DOHH2 (cell line): ENCODE results near the gene VAV2.

Experiments
- H3F3A ChIP-seq: fragments of 200-600 bp; sonication (generic), shearing (Covaris generic); 2 replicates; pipeline ENCODE4 v1.6.0; 2016; ENCODE audit warnings: antibody characterized with exemption, mild to moderate bottlenecking; ENCODE audit not compliant: control insufficient read depth, insufficient read depth
- H3K27ac ChIP-seq: fragments of 200-600 bp; sonication (generic); 2 replicates; pipeline ENCODE4 v1.5.1; 2014; ENCODE audit warnings: low read depth, mild to moderate bottlenecking, low read length, moderate library complexity
- H3K27me3 ChIP-seq: fragments of 200-600 bp; sonication (generic); 2 replicates; pipeline ENCODE4 v1.6.1; 2014; ENCODE audit warnings: mild to moderate bottlenecking, low read length, mixed read lengths; ENCODE audit not compliant: control insufficient read depth
- H3K36me3 ChIP-seq: fragments of 200-600 bp; sonication (generic); 2 replicates; pipeline ENCODE4 v1.6.1; 2014; ENCODE audit warnings: mild to moderate bottlenecking, low read length, moderate library complexity, mixed read lengths; ENCODE audit not compliant: control insufficient read depth
- H3K4me1 ChIP-seq: fragments of 200-600 bp; sonication (generic); 2 replicates; pipeline ENCODE4 v1.6.1; 2014; ENCODE audit warnings: mild to moderate bottlenecking, low read length, mixed read lengths; ENCODE audit not compliant: control insufficient read depth
- H3K4me2 ChIP-seq: fragments of 200-600 bp; sonication (generic); 2 replicates; pipeline ENCODE4 v1.6.0; 2014; ENCODE audit warnings: mild to moderate bottlenecking, low read length, moderate library complexity
- H3K4me3 ChIP-seq: fragments of 200-600 bp; sonication (generic); 2 replicates; pipeline ENCODE4 v1.5.1; 2014; ENCODE audit warnings: mild to moderate bottlenecking, low read length, mixed read lengths
- H3K79me2 ChIP-seq: fragments of 200-600 bp; sonication (generic); 2 replicates; pipeline ENCODE4 v1.6.1; 2014; ENCODE audit warnings: mild to moderate bottlenecking, low read length, mixed read lengths; ENCODE audit not compliant: control insufficient read depth
- H3K9me2 ChIP-seq: fragments of 200-600 bp; sonication (generic); replicated peaks from 2 replicates; pipeline ENCODE4 v1.6.1; 2014; ENCODE audit warnings: mild to moderate bottlenecking, low read length, mixed read lengths; ENCODE audit not compliant: control insufficient read depth
- H3K9me3 ChIP-seq: fragments of 200-600 bp; sonication (generic); 2 replicates; pipeline ENCODE4 v1.6.1; 2014; ENCODE audit warnings: antibody characterized with exemption, low read length, mixed read lengths; ENCODE audit not compliant: control insufficient read depth, insufficient read depth
- H4K20me1 ChIP-seq: fragments of 200-600 bp; sonication (generic); 2 replicates; pipeline ENCODE4 v1.6.0; 2014; ENCODE audit warnings: low read depth, mild to moderate bottlenecking, antibody characterized with exemption, low read length, moderate library complexity; ENCODE audit not compliant: control insufficient read depth, insufficient read depth
- EZH2phosphoT487 ChIP-seq: fragments of 200-600 bp; sonication (generic); IDR thresholded peaks from 2 replicates; pipeline ENCODE4 v1.6.1; 2017; ENCODE audit warnings: borderline replicate concordance, mild to moderate bottlenecking, antibody characterized with exemption, low read length, moderate library complexity, mixed read lengths
- TF ChIP-seq, protein P1 (sequence below): fragments of 200-600 bp; sonication (generic); IDR thresholded peaks from one replicate; pipeline ENCODE4 v1.5.1; 2014; ENCODE audit warnings: antibody characterized with exemption, mild to moderate bottlenecking, low read depth, low read length; ENCODE audit not compliant: poor library complexity, severe bottlenecking

The VAV2 gene

DNA sequence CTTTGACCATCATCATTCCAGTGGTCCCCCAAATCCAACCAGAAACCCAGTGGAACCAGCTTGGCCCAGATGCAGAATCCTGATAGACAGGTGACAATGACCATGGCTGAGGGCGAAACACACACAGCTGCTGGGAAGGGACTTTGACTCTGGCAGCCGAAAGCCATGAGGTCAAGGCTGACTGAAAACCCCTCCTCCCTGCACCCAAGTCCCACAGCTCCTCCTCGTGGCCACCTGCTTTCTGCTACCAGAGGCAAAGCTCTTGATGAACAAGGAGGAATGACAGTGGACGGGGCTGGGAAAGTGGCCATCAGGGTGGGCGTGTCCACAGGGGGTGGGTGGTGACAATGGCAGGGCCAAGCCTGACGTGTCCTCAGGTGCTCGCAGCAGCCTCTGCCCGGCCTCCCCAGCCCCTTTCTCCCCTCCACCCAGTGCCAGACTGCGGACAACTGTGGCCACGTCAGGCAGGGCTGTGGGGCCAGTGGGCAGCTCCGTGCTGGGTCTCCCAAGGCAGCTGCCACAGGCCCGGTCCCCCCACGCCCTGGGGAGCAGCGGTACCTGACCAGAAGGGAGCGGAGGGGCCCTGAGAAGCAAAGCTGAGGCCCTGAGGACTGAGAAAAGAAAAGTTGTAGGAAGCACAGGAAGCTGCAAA, 223.1 kb downstream of the VAV2 start:
- no peaks in the 10 kb centered on the region for H3F3A ChIP-seq

DNA sequence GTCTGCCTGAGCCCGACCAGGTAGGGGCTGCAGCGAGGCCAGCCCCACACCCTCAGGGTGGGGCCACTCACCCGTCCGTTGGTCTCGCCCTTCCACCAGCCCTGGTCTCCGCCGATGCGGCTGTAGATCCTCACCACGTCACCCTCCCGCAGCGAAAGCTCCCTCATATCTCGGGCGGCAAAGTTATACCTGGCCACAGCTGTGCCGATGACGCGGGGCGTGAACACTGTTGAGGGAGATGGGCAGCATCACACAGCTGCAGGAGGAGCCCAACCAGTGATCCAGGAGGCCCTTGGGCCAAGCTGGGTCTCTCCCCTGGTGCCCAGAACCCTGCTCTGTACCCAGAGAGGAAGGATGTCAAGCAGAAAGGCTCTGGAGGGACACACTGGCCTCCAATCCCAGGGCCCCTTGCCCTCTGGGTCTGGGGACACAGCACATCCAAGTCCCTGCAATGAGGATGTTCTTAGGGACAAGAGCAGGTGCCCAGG, 223.7 kb downstream of the VAV2 start:
- Histone ChIP-seq H3K4me2 (no peak overlapping the region), H3K27ac (no peak overlapping the region), H3K9me2 (no peaks in the 10 kb centered on the region), H3K27me3 (no peaks in the 10 kb centered on the region), H3F3A (no peaks in the 10 kb centered on the region), H3K9me3 (peaks cover 17% of the 10 kb centered on the region; the same call in 1 of the 2 replicates), H3K4me3 (no peak overlapping the region), H3K36me3 (peaks cover 34% of the 10 kb centered on the region), H3K4me1 (no peaks in the 10 kb centered on the region), H4K20me1 (no peaks in the 10 kb centered on the region), H3K79me2 (no peaks in the 10 kb centered on the region)
- TF ChIP-seq, protein P1, sequence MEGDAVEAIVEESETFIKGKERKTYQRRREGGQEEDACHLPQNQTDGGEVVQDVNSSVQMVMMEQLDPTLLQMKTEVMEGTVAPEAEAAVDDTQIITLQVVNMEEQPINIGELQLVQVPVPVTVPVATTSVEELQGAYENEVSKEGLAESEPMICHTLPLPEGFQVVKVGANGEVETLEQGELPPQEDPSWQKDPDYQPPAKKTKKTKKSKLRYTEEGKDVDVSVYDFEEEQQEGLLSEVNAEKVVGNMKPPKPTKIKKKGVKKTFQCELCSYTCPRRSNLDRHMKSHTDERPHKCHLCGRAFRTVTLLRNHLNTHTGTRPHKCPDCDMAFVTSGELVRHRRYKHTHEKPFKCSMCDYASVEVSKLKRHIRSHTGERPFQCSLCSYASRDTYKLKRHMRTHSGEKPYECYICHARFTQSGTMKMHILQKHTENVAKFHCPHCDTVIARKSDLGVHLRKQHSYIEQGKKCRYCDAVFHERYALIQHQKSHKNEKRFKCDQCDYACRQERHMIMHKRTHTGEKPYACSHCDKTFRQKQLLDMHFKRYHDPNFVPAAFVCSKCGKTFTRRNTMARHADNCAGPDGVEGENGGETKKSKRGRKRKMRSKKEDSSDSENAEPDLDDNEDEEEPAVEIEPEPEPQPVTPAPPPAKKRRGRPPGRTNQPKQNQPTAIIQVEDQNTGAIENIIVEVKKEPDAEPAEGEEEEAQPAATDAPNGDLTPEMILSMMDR: no peak
- no peak for TF ChIP-seq EZH2phosphoT487

More for the DNA sequence above, 223.1 kb downstream of the VAV2 start:
- H3K9me2 ChIP-seq: no peaks in the 10 kb centered on the region
- H3K27ac ChIP-seq: no peak overlapping the region
- peaks cover 39% of the 10 kb centered on the region for H3K36me3 ChIP-seq
- H3K4me1 ChIP-seq: no peaks in the 10 kb centered on the region
- H3K4me3 ChIP-seq: no peak overlapping the region
- H3K79me2 ChIP-seq: no peaks in the 10 kb centered on the region
- no peak for TF ChIP-seq EZH2phosphoT487
- TF ChIP-seq, protein P1: no peak
- peaks cover 21% of the 10 kb centered on the region; the same call in 1 of the 2 replicates for H3K9me3 ChIP-seq
- H3K4me2 ChIP-seq: no peak overlapping the region
- H4K20me1 ChIP-seq: no peaks in the 10 kb centered on the region
- no peaks in the 10 kb centered on the region for H3K27me3 ChIP-seq

DNA sequence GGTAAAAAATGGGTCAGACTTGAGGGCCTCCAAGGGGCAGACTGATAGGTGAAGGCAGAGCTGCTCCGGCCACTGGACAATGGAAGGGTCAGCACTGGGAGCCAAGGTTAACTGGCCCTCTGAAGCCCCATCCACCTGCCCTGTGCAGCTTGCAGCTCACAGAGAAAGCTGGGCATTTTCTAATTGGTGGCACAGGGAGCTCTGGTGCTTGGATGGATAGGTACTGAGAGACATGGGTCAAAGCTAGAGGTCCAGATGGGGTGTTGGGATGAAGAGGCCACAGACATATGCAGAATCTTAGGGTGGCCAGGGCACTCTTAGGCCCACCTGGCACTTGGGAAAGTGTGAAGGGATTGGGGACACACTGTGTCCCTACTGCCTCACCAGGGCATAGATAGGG, 224.5 kb downstream of the VAV2 start:
- Histone ChIP-seq H4K20me1 (no peaks in the 10 kb centered on the region), H3K4me2 (no peak overlapping the region), H3F3A (no peaks in the 10 kb centered on the region), H3K27ac (no peak overlapping the region), H3K4me3 (no peak overlapping the region), H3K36me3 (peaks cover 34% of the 10 kb centered on the region), H3K79me2 (no peaks in the 10 kb centered on the region), H3K27me3 (no peaks in the 10 kb centered on the region), H3K9me2 (no peaks in the 10 kb centered on the region), H3K9me3 (peaks cover 17% of the 10 kb centered on the region; the same call in 1 of the 2 replicates), H3K4me1 (no peaks in the 10 kb centered on the region)
- TF ChIP-seq, protein P1: no peak
- no peak for TF ChIP-seq EZH2phosphoT487
